Sigmoid colon (tissue), 7 donors: ENCODE measurements around the gene USP28. TPM values are rescaled to one million over a fixed set of nuclear protein-coding genes. Genes with fewer than 3 reads are reported as not detected.

ENCODE experiments used
- DNase-seq: peaks from one replicate; pipeline ENCODE4 v3.0.0-alpha.2; 2019
- H3K27ac ChIP-seq, 4 donors: fragments of 200-600 bp; sonication (generic); one replicate each; pipeline ENCODE4 v1.5.1; 2016 to 2019; ENCODE audit warnings: mild to moderate bottlenecking in 1 of 4
- H3K27me3 ChIP-seq, 3 donors: fragments of 200-600 bp; sonication (generic); one replicate each; pipeline ENCODE4 v1.5.1; 2019; ENCODE audit warnings: mild to moderate bottlenecking in 1 of 3
- H3K36me3 ChIP-seq, 4 donors: fragments of 200-600 bp; sonication (generic); one replicate each; pipeline ENCODE4 v1.5.1; 2016 to 2019
- H3K4me1 ChIP-seq, 4 donors: fragments of 200-600 bp; sonication (generic); one replicate each; pipeline ENCODE4 v1.5.1; 2017 to 2019
- H3K4me3 ChIP-seq, 4 donors: fragments of 200-600 bp; sonication (generic); one replicate each; pipeline ENCODE4 v1.5.1; 2017 to 2019; ENCODE audit warnings: mild to moderate bottlenecking in 2 of 4, moderate library complexity in 1 of 4
- H3K9me3 ChIP-seq, 4 donors: fragments of 200-600 bp in 3 of 4; sonication (generic) in 3 of 4; one replicate each; pipeline versions ENCODE4 v1.5.1 to v1.6.1; 2013 to 2019
- CTCF ChIP-seq, 4 experiments: fragments of 450-650 bp in 3 of 4; fragments of 200-600 bp in 1 of 4; IDR thresholded peaks; one replicate each; pipeline ENCODE4 v1.5.1; 2016 to 2019; ENCODE audit warnings: antibody characterized with exemption in 4 of 4, mild to moderate bottlenecking in 3 of 4, moderate library complexity in 2 of 4
- EP300 ChIP-seq, 4 donors: sonication (generic); formaldehyde crosslinking; IDR thresholded peaks; one replicate each; pipeline ENCODE4 v1.6.1; 2017; ENCODE audit warnings: antibody characterized with exemption in 4 of 4
- POLR2A ChIP-seq, 2 donors: fragments of 450-650 bp; IDR thresholded peaks; one replicate each; pipeline ENCODE4 v1.6.1; 2016; ENCODE audit warnings: antibody characterized with exemption in 2 of 2, mild to moderate bottlenecking in 2 of 2, moderate library complexity in 2 of 2
- POLR2AphosphoS5 ChIP-seq, 4 donors: sonication (generic); formaldehyde crosslinking; IDR thresholded peaks; one replicate each; pipeline ENCODE4 v1.6.1; 2017; ENCODE audit warnings: antibody characterized with exemption in 4 of 4
- WGBS, 2 donors: extraction: QIAGEN DNeasy Blood & Tissue Kit; methylation state at CpG; one replicate each; pipeline ENCODE4 v1.1.7; 2013; 5-methylcytosine and 5-hydroxymethylcytosine counted together
- intact Hi-C: fragments of 100-400 bp; cut with DNase I; formaldehyde crosslinking; loops from one replicate; pipeline ENCODE4 v1.15.1; 2023
- polyA plus RNA-seq, 3 donors: library from polyadenylated mRNA; stranded (reverse); fragments of 200-250 nt; gene quantifications; one replicate each; pipeline ENCODE4 v1.2.3, GENCODE V29; 2013
- total RNA-seq, 4 donors: library from RNA; depleted of rRNA; stranded (reverse); fragments of >200 nt; gene quantifications; one replicate each; pipeline ENCODE4 v1.1.0, GENCODE V29; 2016
- donor health status: healthy with polysubstance abuse.
- donor health status: Bipolar disorder and iron deficiency.
- donor health status: healthy.

The USP28 gene
- total and polyA plus RNA-seq, 7 donors = 5.4 to 37.5 (median 25.0) TPM

- peaks cover 0 to 36% (median 9%) of the 10 kb centered on the region in 4 donors for H3K36me3 ChIP-seq
- H3K27me3 ChIP-seq = no peaks in the 10 kb centered on the region
- H3K4me3 ChIP-seq = no peak overlapping the region
- intact Hi-C loops = no loop called here
- 98 to 100% methylated on average over 2 of the region's 2 CpGs for WGBS, 2 donors
- no peak for DNase-seq
- no peak for TF ChIP-seq POLR2AphosphoS5 (IDR thresholded peaks at IDR 0.05)
- no peaks in the 10 kb centered on the region for H3K9me3 ChIP-seq
- no peaks in the 10 kb centered on the region for H3K4me1 ChIP-seq
- H3K27ac ChIP-seq = no peak overlapping the region
Measured at GRCh38 chr11:113838005-113838404, 37.4 kb downstream of the USP28 start.

- H3K27ac ChIP-seq = no peak overlapping the region
- no peaks in the 10 kb centered on the region for H3K27me3 ChIP-seq
- peaks cover 0 to 46% (median 4%) of the 10 kb centered on the region in 4 donors for H3K36me3 ChIP-seq
- no peak for TF ChIP-seq POLR2AphosphoS5 (IDR thresholded peaks at IDR 0.05)
- TF ChIP-seq EP300 (IDR thresholded peaks at IDR 0.05) = no peak
- no peak for TF ChIP-seq POLR2A (IDR thresholded peaks at IDR 0.05)
- TF ChIP-seq CTCF (IDR thresholded peaks at IDR 0.05) = no peak
- H3K4me3 ChIP-seq = no peak overlapping the region
- H3K4me1 ChIP-seq = no peaks in the 10 kb centered on the region
- no peak for DNase-seq
- intact Hi-C loops = no loop called here
- WGBS, 2 donors = 94 to 96% methylated on average over 4 of the region's 4 CpGs
- H3K9me3 ChIP-seq = no peaks in the 10 kb centered on the region
Measured at GRCh38 chr11:113835306-113835705, 40.1 kb downstream of the USP28 start.

- H3K36me3 ChIP-seq = peaks cover 0 to 50% (median 3%) of the 10 kb centered on the region in 4 donors
- TF ChIP-seq CTCF (IDR thresholded peaks at IDR 0.05) = no peak
- TF ChIP-seq POLR2A (IDR thresholded peaks at IDR 0.05) = no peak
- TF ChIP-seq EP300 (IDR thresholded peaks at IDR 0.05) = no peak
- no peak for TF ChIP-seq POLR2AphosphoS5 (IDR thresholded peaks at IDR 0.05)
- H3K9me3 ChIP-seq = no peaks in the 10 kb centered on the region
- no peak overlapping the region for H3K4me3 ChIP-seq
- H3K4me1 ChIP-seq = no peaks in the 10 kb centered on the region
- 92 to 93% methylated on average over 8 of the region's 8 CpGs for WGBS, 2 donors
- H3K27me3 ChIP-seq = no peaks in the 10 kb centered on the region
- DNase-seq = no peak
- intact Hi-C loops = no loop called here
- H3K27ac ChIP-seq = no peak overlapping the region
Measured at GRCh38 chr11:113833151-113833550, 42.2 kb downstream of the USP28 start.

- Histone ChIP-seq H3K4me1 (no peaks in the 10 kb centered on the region), H3K27ac (no peak overlapping the region), H3K27me3 (no peaks in the 10 kb centered on the region), H3K4me3 (no peak overlapping the region), H3K36me3 (peaks cover 0 to 64% (median 8%) of the 10 kb centered on the region in 4 donors), H3K9me3 (no peaks in the 10 kb centered on the region)
- TF ChIP-seq CTCF (IDR thresholded peaks at IDR 0.05) = no peak
- TF ChIP-seq POLR2AphosphoS5 (IDR thresholded peaks at IDR 0.05) = no peak
- TF ChIP-seq EP300 (IDR thresholded peaks at IDR 0.05) = no peak
- no peak for TF ChIP-seq POLR2A (IDR thresholded peaks at IDR 0.05)
- no peak for DNase-seq
- 69 to 92% methylated on average over 4 of the region's 4 CpGs for WGBS, 2 donors
- intact Hi-C loops = no loop called here
Measured at GRCh38 chr11:113831314-113831713, 44.1 kb downstream of the USP28 start.

- TF ChIP-seq POLR2AphosphoS5 (IDR thresholded peaks at IDR 0.05) = no peak
- no peak for TF ChIP-seq POLR2A (IDR thresholded peaks at IDR 0.05)
- TF ChIP-seq CTCF (IDR thresholded peaks at IDR 0.05) = no peak
- TF ChIP-seq EP300 (IDR thresholded peaks at IDR 0.05) = no peak
- no peak for DNase-seq
- intact Hi-C loops = no loop called here
- H3K27me3 ChIP-seq = no peaks in the 10 kb centered on the region
- no peaks in the 10 kb centered on the region for H3K9me3 ChIP-seq
- H3K4me3 ChIP-seq = no peak overlapping the region
- no peak overlapping the region for H3K27ac ChIP-seq
- 92 to 95% methylated on average over 2 of the region's 2 CpGs for WGBS, 2 donors
- H3K4me1 ChIP-seq = no peaks in the 10 kb centered on the region
- peaks cover 0 to 77% (median 8%) of the 10 kb centered on the region in 4 donors for H3K36me3 ChIP-seq
Measured at GRCh38 chr11:113829751-113830150, 45.6 kb downstream of the USP28 start.
